SK-MEL-5 (cell line): ENCODE measurements around the gene BMAL2. TPM values are rescaled to one million over a fixed set of nuclear protein-coding genes. Genes with fewer than 3 reads are reported as not detected.

Source experiments
- DNase-seq: peaks from one replicate; pipeline ENCODE4 v3.0.0-alpha.2; 2016; ENCODE audit warnings: low read depth, low spot score
- in situ Hi-C: cut with HindIII; loops from 2 replicates; pipeline ENCODE4 v1.10.0; 2016; ENCODE audit warnings: low sequenced_read_pairs, high pct_unique_total_duplicates, low pct_unique_long_range_greater_than_20kb
- polyA plus RNA-seq, 2 experiments: library from polyadenylated mRNA; depleted of rRNA; stranded (reverse); fragments of >200 nt; gene quantifications; 2 replicates each; pipeline ENCODE4 v1.2.3, GENCODE V29; 2015
- total RNA-seq: library from RNA; depleted of rRNA; stranded (reverse); fragments of >200 nt; shearing (Covaris generic); gene quantifications from 2 replicates; pipeline ENCODE4 v1.2.3, GENCODE V29; 2014; rRNA removed

BMAL2 gene, protein sequence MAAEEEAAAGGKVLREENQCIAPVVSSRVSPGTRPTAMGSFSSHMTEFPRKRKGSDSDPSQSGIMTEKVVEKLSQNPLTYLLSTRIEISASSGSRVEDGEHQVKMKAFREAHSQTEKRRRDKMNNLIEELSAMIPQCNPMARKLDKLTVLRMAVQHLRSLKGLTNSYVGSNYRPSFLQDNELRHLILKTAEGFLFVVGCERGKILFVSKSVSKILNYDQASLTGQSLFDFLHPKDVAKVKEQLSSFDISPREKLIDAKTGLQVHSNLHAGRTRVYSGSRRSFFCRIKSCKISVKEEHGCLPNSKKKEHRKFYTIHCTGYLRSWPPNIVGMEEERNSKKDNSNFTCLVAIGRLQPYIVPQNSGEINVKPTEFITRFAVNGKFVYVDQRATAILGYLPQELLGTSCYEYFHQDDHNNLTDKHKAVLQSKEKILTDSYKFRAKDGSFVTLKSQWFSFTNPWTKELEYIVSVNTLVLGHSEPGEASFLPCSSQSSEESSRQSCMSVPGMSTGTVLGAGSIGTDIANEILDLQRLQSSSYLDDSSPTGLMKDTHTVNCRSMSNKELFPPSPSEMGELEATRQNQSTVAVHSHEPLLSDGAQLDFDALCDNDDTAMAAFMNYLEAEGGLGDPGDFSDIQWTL
- 1.8 and 2.8 TPM in 2 replicates for total RNA-seq
- 0.94 and 1.5 TPM in 2 replicates for polyA plus RNA-seq (2015; cell fraction: cytosol; rRNA removed)
- 0.80 and 0.97 TPM in 2 replicates for polyA plus RNA-seq (2015; cell fraction: nucleus; rRNA removed)

DNA sequence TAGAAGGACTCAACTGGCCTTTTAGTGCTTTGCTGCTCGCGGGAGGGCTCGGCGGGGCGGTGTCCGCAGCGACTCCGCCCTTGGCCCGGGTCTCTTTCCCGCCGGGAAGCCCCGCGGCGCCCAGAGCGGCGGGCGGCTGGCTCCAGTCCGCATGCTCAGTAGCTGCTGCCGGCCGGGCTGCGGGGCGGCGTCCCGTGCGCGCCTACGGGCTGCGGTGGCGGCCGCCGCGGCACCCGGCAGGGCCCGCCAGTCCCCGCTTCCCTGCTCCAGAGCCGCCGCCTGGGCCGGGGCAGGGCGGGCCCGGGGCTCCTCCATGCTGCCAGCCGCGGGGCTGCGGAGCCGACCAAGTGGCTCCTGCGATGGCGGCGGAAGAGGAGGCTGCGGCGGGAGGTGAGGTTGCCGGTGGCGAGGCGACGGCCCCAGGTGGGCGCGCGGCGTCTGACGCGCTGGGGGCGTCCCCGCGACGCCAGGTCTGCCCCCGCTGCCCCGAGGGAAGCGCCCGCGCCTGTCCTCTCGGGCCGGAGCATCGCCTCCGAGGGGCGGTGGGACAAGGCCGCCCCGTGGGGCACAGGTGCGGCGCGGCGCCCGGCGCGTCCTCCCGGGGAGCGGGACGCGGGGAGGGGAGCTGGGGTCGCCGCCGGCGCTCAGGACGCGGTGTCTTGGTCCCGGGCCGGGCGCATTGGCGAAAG is at the start of gene BMAL2:
TSS of gene BMAL2 (plus strand) at position 123 of the 689 bp plus-strand sequence. CDS start at position 360, 237 bp downstream.
- in situ Hi-C loops, result no loop called here
- DNase-seq, result no peak

DNA sequence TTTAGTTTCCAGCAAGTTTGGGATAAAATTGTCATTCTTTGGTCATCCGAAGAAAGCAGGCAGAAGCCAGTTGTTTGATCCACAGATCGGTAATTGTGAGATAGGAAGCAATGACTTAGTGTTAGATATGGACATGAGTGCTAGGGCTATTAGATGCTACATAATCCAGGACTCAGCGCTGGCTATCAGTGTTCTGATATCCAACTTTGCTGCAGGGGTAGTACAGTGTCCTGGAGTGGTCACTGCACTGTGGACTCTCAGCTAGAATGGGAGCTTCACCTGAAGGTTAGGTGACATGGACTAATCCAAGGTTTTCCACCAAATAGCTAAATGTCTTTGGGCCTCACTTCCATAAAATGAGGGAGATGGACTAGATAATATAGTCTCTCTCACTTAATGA is 48.6 kb upstream of the BMAL2 start:
- DNase-seq, result no peak
- in situ Hi-C loops, result no loop called here

DNA sequence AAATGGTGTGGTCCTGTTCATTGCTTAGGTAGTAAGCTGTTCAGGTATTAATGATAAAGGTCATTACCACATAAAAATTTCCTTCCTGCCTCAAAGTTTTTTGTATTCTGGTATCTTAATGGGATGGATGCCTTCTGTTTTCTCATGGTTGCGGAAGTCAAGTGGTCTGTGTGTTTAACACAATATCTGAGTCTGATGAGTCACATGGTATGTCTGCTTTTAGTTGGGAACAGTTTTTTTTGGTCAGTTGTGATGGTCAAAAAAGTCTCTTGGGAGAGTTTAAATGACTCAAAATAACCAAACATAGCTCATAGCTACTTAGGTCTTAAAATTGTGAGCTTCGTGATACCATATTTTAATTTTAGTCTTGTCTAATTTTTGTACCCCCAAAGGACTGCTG is 47.9 kb upstream of the BMAL2 start:
- in situ Hi-C loops, result no loop called here

DNA sequence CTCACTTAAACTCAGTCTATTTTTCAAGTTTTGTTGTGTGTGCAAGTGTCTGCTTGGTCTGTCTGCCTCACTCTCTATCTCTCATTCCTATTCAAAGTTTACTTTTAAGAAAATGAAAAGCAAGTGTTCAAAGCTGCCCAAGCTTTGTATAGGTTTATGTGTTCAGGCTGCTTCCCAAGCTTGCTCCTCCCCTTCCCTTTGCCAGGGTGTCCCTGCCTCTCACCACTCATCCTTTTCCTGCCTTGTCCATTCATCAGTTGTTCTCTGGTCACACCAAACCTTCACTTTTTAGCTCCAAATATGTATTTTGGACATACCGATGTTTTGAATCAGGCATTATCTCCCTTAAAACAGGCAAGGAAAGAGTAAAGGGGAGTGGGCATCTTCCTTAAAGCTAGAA is 47.2 kb upstream of the BMAL2 start:
- peak; percentile 21 for DNase-seq
- in situ Hi-C loops, result no loop called here

More for the DNA sequence above, 47.9 kb upstream of the BMAL2 start:
- DNase-seq, result no peak

DNA sequence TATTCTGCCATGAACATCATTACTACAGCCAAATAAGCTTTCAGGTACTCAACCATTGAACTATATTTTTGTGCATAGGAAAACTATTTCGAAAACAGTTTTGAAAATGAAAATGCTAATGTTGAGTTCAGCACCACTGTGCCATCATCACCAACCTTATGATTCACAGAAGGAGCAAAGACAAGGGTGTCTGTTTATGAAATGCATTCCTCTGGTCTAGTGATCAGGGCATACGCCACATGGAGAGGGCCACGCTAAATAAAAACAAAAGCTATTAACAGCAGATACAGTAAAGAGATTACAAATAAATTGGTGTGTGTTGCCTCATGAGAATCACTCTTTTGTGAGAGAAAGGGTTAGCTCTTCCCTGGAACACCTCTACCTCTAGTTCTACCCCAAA is 43.2 kb upstream of the BMAL2 start:
- peak; percentile 80 for DNase-seq
- in situ Hi-C loops, result no loop called here

DNA sequence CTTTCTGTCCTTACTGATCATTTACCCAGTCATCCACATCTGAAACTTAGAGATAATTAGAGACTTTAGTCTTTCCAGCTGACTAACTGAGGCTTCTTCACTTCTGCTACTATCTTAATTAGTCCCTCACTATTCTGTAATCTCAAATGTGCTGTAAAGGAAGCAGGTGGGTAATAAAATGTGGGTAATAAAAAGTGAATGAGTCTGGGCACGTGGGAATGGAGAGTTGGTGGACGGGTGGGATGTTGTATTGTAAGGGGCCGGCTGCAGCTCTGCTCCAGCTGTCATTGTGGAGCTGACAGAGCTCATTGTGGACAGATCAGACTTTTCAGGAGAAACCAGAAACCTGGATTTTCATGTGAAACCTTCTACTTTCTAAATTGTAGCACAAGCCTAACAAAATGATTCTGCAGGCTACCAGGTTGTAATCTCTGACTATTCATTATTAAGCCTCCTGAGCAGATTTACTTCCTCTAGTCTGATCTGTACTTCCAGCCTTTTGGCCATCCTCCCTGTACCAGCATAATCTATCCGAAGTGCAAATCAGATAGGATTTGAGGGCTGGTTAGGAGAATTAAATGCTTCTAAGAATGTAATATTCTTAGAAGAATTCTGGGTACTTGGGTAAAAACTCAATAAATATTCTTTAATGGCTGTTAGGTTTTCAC is 42.0 kb upstream of the BMAL2 start:
- in situ Hi-C loops, result no loop called here
- no peak for DNase-seq

DNA sequence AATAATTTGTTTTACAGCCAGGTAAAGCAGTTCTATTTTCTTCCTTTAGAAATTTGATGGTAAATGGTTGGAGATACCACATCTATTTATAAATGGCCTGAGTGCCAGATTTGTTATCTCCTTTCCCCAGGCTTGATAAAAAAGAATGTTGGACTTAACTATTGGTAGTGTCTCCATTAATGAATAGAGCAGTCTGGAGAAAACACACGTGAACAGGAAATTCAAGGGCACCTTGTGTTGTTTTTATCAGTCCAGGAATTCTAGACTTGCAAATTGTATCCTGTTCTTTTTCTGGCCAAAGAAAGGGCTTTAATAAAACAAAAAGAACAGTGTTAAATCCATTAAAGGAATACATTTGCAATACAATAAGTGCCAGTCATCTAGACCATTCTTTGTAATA is 40.8 kb upstream of the BMAL2 start:
- in situ Hi-C loops, result no loop called here
- peak; percentile 53 for DNase-seq

DNA sequence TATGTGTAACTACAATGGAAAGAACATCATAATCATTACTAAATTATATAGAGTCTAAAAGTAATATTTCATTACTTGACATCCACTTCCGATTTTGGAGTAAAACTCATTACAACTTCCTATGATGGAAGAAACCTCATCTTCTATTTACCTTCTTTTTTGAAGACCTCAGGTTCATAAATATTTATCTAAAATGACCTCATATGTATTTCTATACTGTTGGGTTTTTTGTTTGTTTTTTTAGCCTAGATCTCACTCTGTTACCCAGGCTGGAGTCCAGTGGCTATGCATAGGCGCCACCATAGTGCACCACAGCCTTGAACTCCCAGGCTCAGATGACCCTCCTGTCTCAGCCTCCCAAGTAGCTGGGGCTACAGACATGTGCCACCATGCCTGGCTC is 39.9 kb upstream of the BMAL2 start:
- no peak for DNase-seq
- in situ Hi-C loops, result no loop called here

DNA sequence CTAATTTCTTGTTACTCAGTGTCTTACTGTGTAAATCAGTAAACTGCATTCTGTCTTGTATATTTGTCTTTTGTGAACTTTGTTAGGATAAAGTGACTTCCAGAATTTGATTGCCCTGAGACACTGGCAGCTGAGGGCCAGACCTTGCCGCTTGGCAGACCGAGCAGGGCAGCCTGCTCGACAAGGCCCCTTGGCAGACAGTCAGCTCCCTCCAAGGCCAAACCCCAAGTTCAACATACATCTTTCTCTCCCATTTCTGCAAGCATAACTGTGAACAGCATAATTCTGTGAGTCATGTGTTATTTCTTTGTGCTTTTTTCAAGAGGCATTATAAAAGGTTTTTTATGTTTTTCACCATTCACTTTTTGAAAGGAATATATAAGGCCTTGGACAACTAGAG is 39.2 kb upstream of the BMAL2 start:
- no peak for DNase-seq
- in situ Hi-C loops, result no loop called here

DNA sequence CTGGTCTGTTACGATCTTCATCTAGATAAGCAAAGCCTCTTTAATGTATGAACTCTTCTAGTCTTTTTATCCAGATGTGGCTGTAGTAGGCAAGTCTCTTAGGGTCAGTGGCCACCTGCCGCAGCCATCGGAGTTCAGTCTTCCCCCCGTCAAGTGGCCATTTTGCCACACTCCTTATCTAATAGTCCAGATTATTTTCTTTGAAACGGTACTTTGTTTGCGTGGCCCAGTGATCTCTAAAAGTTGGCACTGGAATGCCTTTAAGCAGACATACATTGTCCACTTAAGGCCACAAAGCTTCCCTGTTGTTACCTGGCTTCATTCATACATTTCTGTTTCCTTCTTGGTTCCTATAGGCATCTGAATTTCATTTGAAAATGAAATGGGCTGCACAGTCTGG is 36.0 kb upstream of the BMAL2 start:
- in situ Hi-C loops, result no loop called here
- DNase-seq, result no peak

DNA sequence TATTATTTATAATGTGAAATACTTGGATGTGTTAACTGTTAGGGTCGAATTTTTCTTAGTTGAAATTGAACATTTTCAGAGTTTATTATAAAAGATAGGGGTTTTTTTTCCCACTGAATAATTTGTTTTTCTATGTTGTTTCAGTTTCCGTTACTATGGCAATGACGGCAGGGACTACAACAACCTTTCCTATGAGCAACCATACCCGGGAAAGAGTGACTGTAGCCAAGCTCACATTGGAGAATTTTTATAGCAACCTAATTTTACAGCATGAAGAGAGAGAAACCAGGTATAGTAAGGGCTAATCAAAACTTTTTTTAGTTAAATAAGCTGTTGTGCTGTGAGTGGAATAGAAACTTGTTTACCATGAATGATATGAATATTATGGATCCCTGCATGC is 35.1 kb upstream of the BMAL2 start:
- in situ Hi-C loops, result no loop called here
- no peak for DNase-seq

DNA sequence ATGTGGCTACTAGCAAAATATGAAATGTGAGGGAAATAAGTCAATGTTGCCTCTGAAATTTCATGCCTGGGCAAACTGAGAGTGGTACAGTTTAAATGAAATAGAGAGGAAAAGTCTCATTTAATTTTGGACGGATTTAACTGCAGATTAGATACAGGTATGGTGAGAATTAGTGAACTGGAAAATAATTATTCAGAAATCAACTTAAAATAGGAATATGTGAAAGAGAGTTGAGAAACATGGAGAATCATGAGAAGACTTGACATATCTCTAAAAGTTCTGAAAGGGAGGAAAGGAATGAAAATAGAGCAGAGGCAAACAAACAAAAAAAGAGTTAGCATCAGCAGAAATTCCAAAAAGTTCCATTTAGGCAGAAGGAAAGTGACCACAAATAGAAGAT is 33.5 kb upstream of the BMAL2 start:
- in situ Hi-C loops, result no loop called here
- no peak for DNase-seq

DNA sequence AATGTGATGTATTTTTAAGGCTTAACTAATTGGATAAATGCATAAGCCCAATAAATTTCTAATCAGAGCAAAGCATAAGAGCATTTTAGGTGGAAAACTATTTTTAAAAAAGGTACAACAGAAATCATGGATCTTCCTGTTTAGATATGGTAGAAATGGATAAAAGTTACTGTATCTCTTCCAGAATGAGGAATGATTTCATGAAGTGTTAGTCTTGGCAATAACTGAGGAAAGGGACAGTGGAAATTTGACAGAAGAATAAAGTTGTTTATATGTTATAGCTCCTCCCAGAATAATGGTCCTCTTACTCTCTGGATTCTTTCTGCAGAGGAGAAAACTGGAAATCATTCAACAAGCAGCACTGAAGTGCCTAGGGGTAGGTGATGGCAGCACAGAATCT is 32.4 kb upstream of the BMAL2 start:
- in situ Hi-C loops, result no loop called here
- no peak for DNase-seq

DNA sequence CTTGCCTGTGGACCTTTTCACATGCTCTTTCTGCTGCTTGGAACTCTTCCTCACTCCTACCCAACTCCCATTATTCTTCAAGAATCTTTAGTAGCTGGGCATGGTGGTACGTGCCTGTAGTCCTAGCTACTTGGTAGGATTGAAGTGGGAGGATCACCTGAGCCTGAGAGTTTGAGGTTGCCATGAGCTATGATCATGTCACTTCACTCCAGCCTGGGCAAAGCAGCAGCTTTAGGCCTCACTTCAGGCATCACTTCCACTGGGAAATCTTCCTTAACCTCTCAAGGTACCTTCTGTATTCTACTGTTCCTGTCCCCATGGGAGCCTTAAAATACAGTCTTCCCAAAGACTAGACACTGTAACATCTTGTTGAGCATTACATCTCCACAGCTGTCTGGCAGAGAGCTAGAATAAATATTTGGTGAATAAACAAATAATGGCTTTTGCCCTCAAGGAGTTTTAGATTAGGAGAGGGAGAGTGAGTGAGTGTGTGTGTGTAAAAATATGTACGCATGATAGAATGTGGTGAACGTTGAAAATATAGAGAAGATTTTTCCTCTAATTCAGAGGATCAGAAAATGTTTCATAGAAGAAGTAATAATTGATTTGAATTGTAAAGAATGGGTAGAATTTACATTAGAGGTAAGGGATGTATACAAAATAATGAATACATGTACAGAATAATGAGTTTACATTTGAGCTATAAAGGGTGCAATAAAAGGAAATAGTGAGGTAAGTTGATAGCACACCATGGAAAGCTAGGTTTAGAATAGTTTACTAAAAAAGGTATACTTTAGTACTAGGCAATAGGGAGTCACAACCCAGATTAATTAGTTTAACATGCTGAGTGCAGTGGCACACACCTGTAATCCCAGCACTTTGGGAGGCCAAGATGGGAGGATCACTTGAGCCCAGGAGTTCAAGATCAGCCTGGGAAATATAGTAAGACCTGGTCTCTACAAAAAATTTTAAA is 29.2 kb upstream of the BMAL2 start:
- in situ Hi-C loops, result no loop called here
- DNase-seq, result no peak

DNA sequence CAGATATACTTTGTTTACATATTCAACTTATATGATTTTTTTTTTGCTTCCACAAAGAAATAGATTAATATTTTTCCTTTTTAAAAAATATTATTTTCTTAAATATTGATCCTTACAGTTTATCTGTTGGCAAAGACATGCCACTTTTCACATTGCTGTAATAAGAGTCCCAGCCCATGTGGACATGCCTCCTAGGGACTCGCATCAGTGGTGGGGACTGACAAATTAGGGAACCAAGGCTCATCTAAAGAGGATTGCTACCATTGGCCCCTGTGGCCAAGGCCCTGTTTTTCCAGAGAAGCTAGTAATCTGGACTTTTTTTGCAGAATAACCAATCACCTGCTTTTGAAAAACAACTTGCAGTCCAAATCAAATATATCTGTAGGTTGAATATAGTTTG is 27.8 kb upstream of the BMAL2 start:
- in situ Hi-C loops, result no loop called here
- no peak for DNase-seq

DNA sequence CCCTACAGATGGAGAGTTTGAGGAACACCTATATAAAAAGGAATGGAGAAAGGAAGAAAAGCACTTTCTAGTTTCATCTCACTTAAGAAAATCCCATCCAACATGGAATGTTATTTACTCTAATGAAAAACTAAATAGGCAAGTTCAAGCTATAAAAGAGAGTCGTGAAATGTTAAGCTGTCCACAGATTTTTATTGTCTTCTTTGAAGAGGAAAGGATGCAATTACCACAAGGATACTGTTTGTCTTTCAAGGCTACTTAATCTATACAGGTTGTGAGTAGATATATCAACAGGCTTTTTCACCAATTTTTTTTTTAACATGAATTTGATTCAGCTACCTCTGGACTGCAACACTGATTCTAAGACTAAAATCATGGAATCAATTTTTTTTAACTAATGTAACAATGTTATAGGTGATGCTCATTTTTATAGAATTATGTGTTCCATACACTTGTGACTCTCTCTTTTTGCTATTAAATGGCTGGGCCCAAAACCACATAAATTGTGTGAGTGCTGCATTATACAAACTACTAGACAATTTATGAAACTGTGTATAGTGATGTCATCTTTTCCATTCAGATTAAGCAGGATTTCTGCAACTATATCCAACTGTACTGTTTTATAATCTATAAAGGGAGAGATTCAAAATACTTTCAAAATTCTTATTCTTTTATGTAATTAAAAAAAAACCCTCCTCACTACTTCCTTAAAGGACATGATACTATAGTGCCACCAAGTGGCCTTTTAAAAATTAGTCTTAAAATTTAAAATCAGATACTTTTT is 26.8 kb upstream of the BMAL2 start:
- in situ Hi-C loops, result no loop called here
- peak; percentile 54 for DNase-seq
